ENCODE data around the gene MOB3B.

The MOB3B gene

GRCh38 chr9:27527702-27528075 is 1.9 kb downstream of the MOB3B start:
- ChIA-PET CTCF (interaction anchor here (0.6 to 2.1 kb wide), 5 partner anchors 16 to 195 kb away, joined by 3 to 7 read pairs (median 4); no protein-coding TSS in a partner anchor), POLR2A (no interaction called here)
- Histone ChIP-seq H3K27ac (ENCODE audit: extremely low read depth, low read depth, low read length) (no peak overlapping the region), H3K4me3 (ENCODE audit: low read depth, low read length) (peak overlapping the region; percentile 75), H3K4me1 (ENCODE audit: control insufficient read depth, insufficient read depth, low read length) (0 out of 2 replicates have a peak, but pooled peaks cover 4% of the 10 kb centered on the region), H3K9me3 (ENCODE audit: control insufficient read depth, insufficient read depth, low read depth, low read length) (no peaks in the 10 kb centered on the region), H3K36me3 (ENCODE audit: control insufficient read depth in 2 of 2, insufficient read depth in 1 of 2, low read length in 2 of 2) (no peaks in the 10 kb centered on the region)
- TF ChIP-seq ZNF561 (tag by site-specific recombination; IDR thresholded peaks at IDR 0.05; ENCODE audit: borderline replicate concordance) (no peak), ZNF544 (tag by site-specific recombination; IDR thresholded peaks at IDR 0.05) (no peak)

- Histone ChIP-seq H3K4me3 (ENCODE audit: low read depth, low read length) (no peak within 1 kb of the TSS), H3K4me1 (ENCODE audit: control insufficient read depth, insufficient read depth, low read length) (0 out of 2 replicates have a peak, but pooled peaks cover 4% of the 10 kb centered on the region), H3K36me3 (ENCODE audit: control insufficient read depth in 2 of 2, insufficient read depth in 1 of 2, low read length in 2 of 2) (no peaks in the 10 kb centered on the region), H3K9me3 (ENCODE audit: control insufficient read depth, insufficient read depth, low read depth, low read length) (no peaks in the 10 kb centered on the region), H3K27ac (ENCODE audit: extremely low read depth, low read depth, low read length) (no peak within 1 kb of the TSS)
- TF ChIP-seq ZNF354C (tag by site-specific recombination; IDR thresholded peaks at IDR 0.05; ENCODE audit: borderline replicate concordance, low read depth) (no peak), KLF8 (tag by site-specific recombination; IDR thresholded peaks at IDR 0.05) (no peak), ZNF529 (tag by site-specific recombination; IDR thresholded peaks at IDR 0.05; ENCODE audit: insufficient replicate concordance) (no peak), ZNF214 (tag by site-specific recombination; IDR thresholded peaks at IDR 0.05; ENCODE audit: borderline replicate concordance) (no peak)
- ChIA-PET CTCF (interaction anchor here (0.6 kb wide), 1 partner anchor 117 kb away, joined by 5 read pairs; no protein-coding TSS in a partner anchor), POLR2A (no interaction called here)
Measured at GRCh38 chr9:27524236-27524635, 5.4 kb downstream of the MOB3B start, which contains the start of gene IFNK. IFNK (plus strand) TSS chr9:27524290; CDS start chr9:27524337, 47 bp downstream.

- H3K4me1 ChIP-seq (ENCODE audit: control insufficient read depth, insufficient read depth, low read length), result 0 out of 2 replicates have a peak, but pooled peaks cover 4% of the 10 kb centered on the region
- CTCF ChIA-PET, result no interaction called here
- no peaks in the 10 kb centered on the region for H3K9me3 ChIP-seq (ENCODE audit: control insufficient read depth, insufficient read depth, low read depth, low read length)
- no peak overlapping the region for H3K27ac ChIP-seq (ENCODE audit: extremely low read depth, low read depth, low read length)
- TF ChIP-seq KLF10 (tag by site-specific recombination; IDR thresholded peaks at IDR 0.05), result no peak
- POLR2A ChIA-PET, result interaction anchor here (0.7 kb wide), 2 partner anchors 13 to 17 kb away, joined by 4 to 5 read pairs; no protein-coding TSS in a partner anchor
- no peaks in the 10 kb centered on the region for H3K36me3 ChIP-seq (ENCODE audit: control insufficient read depth in 2 of 2, insufficient read depth in 1 of 2, low read length in 2 of 2)
- H3K4me3 ChIP-seq (ENCODE audit: low read depth, low read length), result no peak overlapping the region
Measured at GRCh38 chr9:27523141-27523540, 6.5 kb downstream of the MOB3B start.

GRCh38 chr9:27520986-27521385 is 8.6 kb downstream of the MOB3B start:
- Histone ChIP-seq H3K4me1 (ENCODE audit: control insufficient read depth, insufficient read depth, low read length) (0 out of 2 replicates have a peak, but pooled peaks cover 4% of the 10 kb centered on the region), H3K9me3 (ENCODE audit: control insufficient read depth, insufficient read depth, low read depth, low read length) (no peaks in the 10 kb centered on the region), H3K4me3 (ENCODE audit: low read depth, low read length) (no peak overlapping the region), H3K36me3 (ENCODE audit: control insufficient read depth in 2 of 2, insufficient read depth in 1 of 2, low read length in 2 of 2) (no peaks in the 10 kb centered on the region), H3K27ac (ENCODE audit: extremely low read depth, low read depth, low read length) (no peak overlapping the region)
- ChIA-PET CTCF (no interaction called here), POLR2A (no interaction called here)
- TF ChIP-seq ZNF561 (tag by site-specific recombination; IDR thresholded peaks at IDR 0.05; ENCODE audit: borderline replicate concordance), result no peak
- no peak for TF ChIP-seq ZNF2 (tag by site-specific recombination; IDR thresholded peaks at IDR 0.05)
- TF ChIP-seq ZBTB21 (tag by site-specific recombination; IDR thresholded peaks at IDR 0.05), result no peak
- no peak for TF ChIP-seq ZNF692 (tag by site-specific recombination; IDR thresholded peaks at IDR 0.05)
- no peak for TF ChIP-seq KLF8 (tag by site-specific recombination; IDR thresholded peaks at IDR 0.05)
- no peak for TF ChIP-seq ATF2 (tag by site-specific recombination; IDR thresholded peaks at IDR 0.05; ENCODE audit: low read depth)
- no peak for TF ChIP-seq ZNF513 (tag by site-specific recombination; IDR thresholded peaks at IDR 0.05)
- no peak for TF ChIP-seq PRDM1 (tag by site-specific recombination; IDR thresholded peaks at IDR 0.05)
- no peak for TF ChIP-seq ZNF670 (tag by site-specific recombination; IDR thresholded peaks at IDR 0.05; ENCODE audit: low read depth)
- TF ChIP-seq ZSCAN16 (tag by site-specific recombination; IDR thresholded peaks at IDR 0.05), result no peak
- TF ChIP-seq ZNF114 (tag by site-specific recombination; IDR thresholded peaks at IDR 0.05), result no peak
- no peak for TF ChIP-seq ZNF335 (tag by site-specific recombination; conservative IDR thresholded peaks at IDR 0.05)

All from HEK293 (cell line).